Fibroblast of mammary gland (primary cell): ENCODE results near the gene MATK.

Experiments
- DNase-seq: peaks from one replicate; pipeline ENCODE4 v3.0.0-alpha.2; 2010; ENCODE audit warnings: low read depth
- H3K4me3 ChIP-seq: 2 replicates; pipeline ENCODE4 v1.5.1; 2011; ENCODE audit warnings: low read depth, mild to moderate bottlenecking, low read length, moderate library complexity; ENCODE audit not compliant: control insufficient read depth
- CTCF ChIP-seq: conservative IDR thresholded peaks from 2 replicates; pipeline ENCODE4 v1.5.1; 2011; ENCODE audit warnings: low read depth, low read length, inconsistent platforms; ENCODE audit not compliant: control insufficient read depth, insufficient read depth

Gene MATK

DNA sequence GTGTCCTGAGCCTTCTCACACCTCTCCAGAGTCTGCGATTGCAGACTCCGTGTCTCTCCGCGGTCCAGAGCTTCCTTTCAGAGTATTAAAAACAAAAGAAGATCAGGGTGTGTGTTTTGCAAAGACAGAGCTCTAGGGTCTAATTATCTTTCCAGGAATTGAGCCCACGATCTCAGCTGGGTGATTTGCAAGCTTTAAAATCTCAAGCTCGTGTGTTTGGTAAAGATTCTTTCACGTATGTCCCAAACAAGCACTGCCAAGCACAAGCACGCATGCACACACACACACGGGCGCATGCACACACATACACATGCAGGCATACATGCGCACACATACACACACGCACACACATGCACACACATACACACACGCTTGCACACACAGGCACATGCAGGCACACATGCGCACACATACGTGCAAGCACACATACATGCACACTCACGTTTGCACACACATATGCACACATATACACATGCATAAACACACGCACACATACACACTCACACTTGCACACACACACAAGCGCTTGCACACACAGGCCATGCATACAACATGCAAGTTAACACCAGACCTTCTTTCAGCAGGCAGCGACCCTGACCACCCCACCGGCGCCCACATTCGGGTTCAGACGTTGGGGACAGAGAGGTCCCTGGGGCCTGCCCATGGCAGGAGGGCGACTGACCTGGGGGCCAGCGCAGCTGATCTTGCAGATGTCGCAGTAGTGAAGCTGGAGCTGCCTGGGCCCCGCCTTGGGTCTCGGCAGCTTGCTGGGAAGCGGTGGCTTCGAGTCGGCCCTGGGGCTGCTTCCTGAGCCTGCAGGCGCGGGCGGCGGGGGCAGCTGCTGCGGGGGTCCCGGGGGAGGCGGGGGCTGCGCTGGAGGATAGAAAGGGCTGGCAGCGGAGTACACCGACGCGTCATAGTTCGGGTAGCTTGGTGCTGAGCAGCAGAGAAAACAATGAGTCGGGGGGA is 44.7 kb upstream of the MATK start:
- no peak overlapping the region for H3K4me3 ChIP-seq
- no peak for TF ChIP-seq CTCF
- DNase-seq, result no peak

DNA sequence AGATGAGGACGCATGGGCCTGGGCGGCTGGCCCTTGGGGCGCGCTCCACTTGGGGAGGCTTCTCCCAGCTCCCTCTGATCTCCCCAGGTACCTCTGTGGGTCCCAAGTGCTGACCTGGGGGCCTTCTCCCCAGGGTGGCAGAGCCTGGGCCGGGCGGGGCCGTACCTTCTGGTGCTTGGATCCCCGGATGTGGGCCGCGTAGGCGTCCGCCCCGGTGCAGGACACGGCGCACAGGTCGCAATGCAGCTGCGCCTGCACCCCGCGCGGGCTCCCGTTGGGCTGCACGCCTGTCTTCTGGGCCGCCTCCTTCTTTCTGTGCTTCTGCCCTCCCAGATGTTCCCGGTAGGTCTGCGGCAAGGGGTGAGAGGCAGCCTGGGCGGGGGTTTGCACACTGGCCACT is 41.1 kb upstream of the MATK start:
- no peak overlapping the region for H3K4me3 ChIP-seq
- no peak for DNase-seq

DNA sequence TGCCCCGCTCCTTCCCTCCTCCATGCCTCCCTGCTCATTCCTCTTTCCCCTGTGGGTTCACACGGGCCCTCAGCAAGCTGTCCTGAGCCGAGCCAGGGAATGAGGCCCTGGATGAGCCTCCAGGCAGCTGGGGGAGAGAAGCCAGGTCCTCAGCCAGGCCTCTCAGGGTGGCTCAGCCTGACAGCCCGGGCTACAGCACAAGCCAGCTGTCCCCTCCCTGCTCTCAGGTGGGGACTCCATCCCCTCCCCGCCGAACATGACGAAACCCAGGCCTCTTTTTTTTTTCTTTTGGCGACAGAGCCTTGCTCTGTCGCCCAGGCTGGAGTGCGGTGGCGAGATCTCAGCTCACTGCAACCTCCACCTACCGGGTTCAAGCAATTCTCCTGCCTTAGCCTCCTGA is 40.0 kb upstream of the MATK start:
- no peak overlapping the region for H3K4me3 ChIP-seq
- no peak for TF ChIP-seq CTCF

More for the DNA sequence above, 41.1 kb upstream of the MATK start:
- no peak for TF ChIP-seq CTCF

GRCh38 chr19:3825286-3825956 is 39.2 kb upstream of the MATK start:
- no peak for TF ChIP-seq CTCF
- H3K4me3 ChIP-seq, result no peak overlapping the region
- no peak for DNase-seq

More for the DNA sequence above, 40.0 kb upstream of the MATK start:
- no peak for DNase-seq

DNA sequence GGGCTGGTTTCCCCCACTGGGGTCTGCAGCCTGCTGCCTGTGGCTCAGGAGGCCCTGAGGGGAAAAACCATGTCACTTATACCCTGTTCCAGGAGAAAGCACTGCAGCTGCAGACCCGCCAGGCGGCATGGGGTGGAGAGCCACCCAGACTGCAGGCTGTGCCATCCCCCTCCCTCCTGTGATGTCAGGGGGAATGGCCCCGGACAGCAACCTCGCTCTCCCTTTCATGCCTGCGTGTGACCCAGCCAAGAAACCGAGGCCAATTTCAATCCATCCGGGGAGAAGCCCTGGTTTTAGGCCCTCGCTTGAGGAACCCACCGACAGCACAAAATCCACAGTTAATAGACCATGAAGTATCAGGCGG is 37.2 kb upstream of the MATK start:
- no peak overlapping the region for H3K4me3 ChIP-seq
- no peak for TF ChIP-seq CTCF
- no peak for DNase-seq

- TF ChIP-seq CTCF, result no peak
- no peak for DNase-seq
- H3K4me3 ChIP-seq, result no peak overlapping the region
Measured at GRCh38 chr19:3822683-3823349, 36.6 kb upstream of the MATK start.
